A673 (cell line): ENCODE data around the gene WDFY4.

Experiments used
- CTCF ChIP-seq: fragments of 300-800, 200-600 bp; sonication (generic); conservative IDR thresholded peaks from 2 replicates; pipeline ENCODE4 v1.5.1; 2017; ENCODE audit warnings: low read depth, mild to moderate bottlenecking, antibody characterized with exemption, low read length, moderate library complexity, mixed read lengths
- EZH2 ChIP-seq: fragments of 200-600 bp; sonication (generic); IDR thresholded peaks from 2 replicates; pipeline ENCODE4 v1.6.1; 2017; ENCODE audit warnings: borderline replicate concordance, low read depth, mild to moderate bottlenecking, mixed read lengths, antibody characterized with exemption, low read length; ENCODE audit not compliant: poor library complexity, severe bottlenecking

- TF ChIP-seq CTCF (no peak), EZH2 (no peak)
Measured at GRCh38 chr10:48792121-48792520, 107.4 kb downstream of the WDFY4 start.
